MM.1S (cell line): ENCODE results near the gene LIPJ.

Experiments used
- EZH2 ChIP-seq: fragments of 300-600 bp; sonication (generic); optimal IDR thresholded peaks from 2 replicates; pipeline ENCODE3; 2017; ENCODE audit warnings: low read depth, mild to moderate bottlenecking, antibody characterized with exemption, low read length, mixed read lengths
- EZH2phosphoT487 ChIP-seq: fragments of 300-600 bp; sonication (generic); IDR thresholded peaks from 2 replicates; pipeline ENCODE4 v1.6.1; 2018; ENCODE audit warnings: antibody characterized with exemption, low read length
- TF ChIP-seq, protein P1 (sequence below): fragments of 300-600 bp; sonication (generic); IDR thresholded peaks from 2 replicates; pipeline ENCODE4 v1.5.1; 2016; ENCODE audit warnings: antibody characterized with exemption, low read length, mixed read lengths

DNA sequence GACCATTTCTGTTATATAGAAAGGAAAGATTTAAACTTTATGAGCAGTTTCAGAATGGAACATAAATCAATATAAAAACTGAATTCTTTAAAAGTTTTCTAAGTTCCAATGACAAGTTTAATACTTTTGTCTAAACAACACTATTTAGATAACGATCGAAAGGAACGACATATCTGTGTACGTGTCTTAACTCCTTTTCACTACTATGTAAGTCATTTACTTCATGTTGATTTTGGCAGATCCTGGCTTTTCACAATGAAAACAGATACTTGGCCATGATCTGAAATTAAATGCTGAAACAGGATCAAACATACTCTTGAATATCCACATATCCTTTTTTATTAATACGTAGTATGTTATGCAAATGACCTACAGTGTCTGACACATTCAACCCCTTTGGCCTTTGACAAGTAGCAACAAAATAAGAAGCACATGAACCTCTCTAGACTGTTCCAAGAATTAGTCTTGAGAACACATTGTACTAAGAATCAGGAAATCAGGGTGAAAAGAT lies 45.4 kb upstream of the LIPJ start:
- TF ChIP-seq EZH2: no peak
- TF ChIP-seq, protein P1, sequence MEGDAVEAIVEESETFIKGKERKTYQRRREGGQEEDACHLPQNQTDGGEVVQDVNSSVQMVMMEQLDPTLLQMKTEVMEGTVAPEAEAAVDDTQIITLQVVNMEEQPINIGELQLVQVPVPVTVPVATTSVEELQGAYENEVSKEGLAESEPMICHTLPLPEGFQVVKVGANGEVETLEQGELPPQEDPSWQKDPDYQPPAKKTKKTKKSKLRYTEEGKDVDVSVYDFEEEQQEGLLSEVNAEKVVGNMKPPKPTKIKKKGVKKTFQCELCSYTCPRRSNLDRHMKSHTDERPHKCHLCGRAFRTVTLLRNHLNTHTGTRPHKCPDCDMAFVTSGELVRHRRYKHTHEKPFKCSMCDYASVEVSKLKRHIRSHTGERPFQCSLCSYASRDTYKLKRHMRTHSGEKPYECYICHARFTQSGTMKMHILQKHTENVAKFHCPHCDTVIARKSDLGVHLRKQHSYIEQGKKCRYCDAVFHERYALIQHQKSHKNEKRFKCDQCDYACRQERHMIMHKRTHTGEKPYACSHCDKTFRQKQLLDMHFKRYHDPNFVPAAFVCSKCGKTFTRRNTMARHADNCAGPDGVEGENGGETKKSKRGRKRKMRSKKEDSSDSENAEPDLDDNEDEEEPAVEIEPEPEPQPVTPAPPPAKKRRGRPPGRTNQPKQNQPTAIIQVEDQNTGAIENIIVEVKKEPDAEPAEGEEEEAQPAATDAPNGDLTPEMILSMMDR: no peak
- no peak for TF ChIP-seq EZH2phosphoT487
